ENCODE data around the gene ISM1.

ISM1 gene

GRCh38 chr20:13307562-13308163, 86.6 kb downstream of the ISM1 start:
- Histone ChIP-seq H3K9me3 (no peaks in the 10 kb centered on the region), H3K27ac (no peak overlapping the region), H3K27me3 (no peaks in the 10 kb centered on the region), H3K36me3 (no peaks in the 10 kb centered on the region), H3K4me3 (no peak overlapping the region), H3K4me1 (peaks cover 0 to 5% (median 0%) of the 10 kb centered on the region in 4 donors)
- no peak for DNase-seq
- no peak for TF ChIP-seq CTCF (IDR thresholded peaks at IDR 0.05)
- intact Hi-C loops (cut with DNase I; ENCODE audit: low total_unique reads) = no loop called here

- DNase-seq = no peak
- Histone ChIP-seq H3K27me3 (no peaks in the 10 kb centered on the region), H3K27ac (no peak overlapping the region), H3K4me1 (no peaks in the 10 kb centered on the region), H3K4me3 (no peak overlapping the region), H3K9me3 (peaks cover 0 to 9% (median 0%) of the 10 kb centered on the region in 3 donors), H3K36me3 (no peaks in the 10 kb centered on the region)
- intact Hi-C loops (cut with DNase I; ENCODE audit: low total_unique reads) = no loop called here
- TF ChIP-seq CTCF (IDR thresholded peaks at IDR 0.05) = no peak
Observed at GRCh38 chr20:13312300-13312699, 91.2 kb downstream of the ISM1 start.

GRCh38 chr20:13313201-13313600, 92.1 kb downstream of the ISM1 start:
- Histone ChIP-seq H3K36me3 (no peaks in the 10 kb centered on the region), H3K9me3 (peaks cover 0 to 11% (median 0%) of the 10 kb centered on the region in 3 donors), H3K27me3 (no peaks in the 10 kb centered on the region), H3K4me1 (no peaks in the 10 kb centered on the region), H3K4me3 (no peak overlapping the region), H3K27ac (no peak overlapping the region)
- intact Hi-C loops (cut with DNase I; ENCODE audit: low total_unique reads) = no loop called here
- DNase-seq = no peak
- no peak for TF ChIP-seq CTCF (IDR thresholded peaks at IDR 0.05)

- H3K4me1 ChIP-seq = no peaks in the 10 kb centered on the region
- no peaks in the 10 kb centered on the region for H3K36me3 ChIP-seq
- no peak for DNase-seq
- peaks cover 0 to 11% (median 0%) of the 10 kb centered on the region in 3 donors for H3K9me3 ChIP-seq
- intact Hi-C loops (cut with DNase I; ENCODE audit: low total_unique reads) = no loop called here
- no peak overlapping the region for H3K4me3 ChIP-seq
- H3K27ac ChIP-seq = no peak overlapping the region
- no peaks in the 10 kb centered on the region for H3K27me3 ChIP-seq
- TF ChIP-seq CTCF (IDR thresholded peaks at IDR 0.05) = no peak
Observed at GRCh38 chr20:13317439-13317838, 96.4 kb downstream of the ISM1 start.

GRCh38 chr20:13318871-13319521, 97.9 kb downstream of the ISM1 start:
- Histone ChIP-seq H3K27me3 (no peaks in the 10 kb centered on the region), H3K9me3 (peaks cover 0 to 11% (median 0%) of the 10 kb centered on the region in 3 donors), H3K4me3 (no peak overlapping the region), H3K4me1 (no peaks in the 10 kb centered on the region), H3K36me3 (no peaks in the 10 kb centered on the region), H3K27ac (no peak overlapping the region)
- TF ChIP-seq CTCF (IDR thresholded peaks at IDR 0.05) = no peak
- DNase-seq = no peak
- intact Hi-C loops (cut with DNase I; ENCODE audit: low total_unique reads) = no loop called here

Measured in tibial artery (tissue), 4 donors.